CD4-positive, alpha-beta memory T cell (primary cell): ENCODE data around the gene SCN2A. TPM values are rescaled to one million over a fixed set of nuclear protein-coding genes. Genes with fewer than 3 reads are reported as not detected.
"Not testable (repeated sequence)": the region's sequence is repeated elsewhere in the genome, so short reads cannot be mapped to it uniquely, and the experiment has no call there.

ENCODE experiments used
- CTCF ChIA-PET: fragments of 350-600 bp; sonication (Branson Sonifier 250); formaldehyde crosslinking; loops from one replicate; lab custom pipeline; 2021; ENCODE audit warnings: inconsistent platforms; ENCODE audit not compliant: partially characterized antibody; lab: Charles Lee
- POLR2A ChIA-PET: fragments of 350-600 bp; sonication (Branson Sonifier 250); formaldehyde crosslinking; loops from one replicate; lab custom pipeline; 2021; ENCODE audit not compliant: partially characterized antibody; lab: Charles Lee
- DNase-seq, 5 donors: peaks; one replicate each; pipeline versions ENCODE4 v3.0.0 to v3.0.0-alpha.2; 2020 to 2022; ENCODE audit warnings: mixed read lengths in 1 of 5
- H3K27ac ChIP-seq: one replicate; pipeline ENCODE4 v1.7.0; 2013; ENCODE audit warnings: low read depth, low read length
- H3K27me3 ChIP-seq: 2 replicates; pipeline ENCODE4 v1.7.0; 2013; ENCODE audit warnings: mild to moderate bottlenecking, low read length, moderate library complexity; ENCODE audit not compliant: insufficient read depth
- H3K36me3 ChIP-seq: 2 replicates; pipeline ENCODE4 v1.7.0; 2013; ENCODE audit warnings: mild to moderate bottlenecking, low read length, moderate library complexity; ENCODE audit not compliant: insufficient read depth
- H3K4me1 ChIP-seq: 2 replicates; pipeline ENCODE4 v1.7.0; 2013; ENCODE audit warnings: mild to moderate bottlenecking, low read length, moderate library complexity; ENCODE audit not compliant: insufficient read depth
- H3K4me3 ChIP-seq, 2 donors: one replicate each; pipeline ENCODE4 v1.7.0; 2013; ENCODE audit warnings: low read length in 2 of 2, mild to moderate bottlenecking in 1 of 2
- H3K9me3 ChIP-seq, 2 donors: one replicate each; pipeline ENCODE4 v1.7.0; 2013; ENCODE audit warnings: low read length in 2 of 2, control low read depth in 1 of 2; ENCODE audit not compliant: control insufficient read depth in 1 of 2
- H3K27ac Mint-ChIP-seq, 7 donors: one replicate each; pipeline ENCODE4 v1.8.0; 2020 to 2021; ENCODE audit warnings: mixed read lengths in 7 of 7, mild to moderate bottlenecking in 6 of 7, inconsistent platforms in 3 of 7, moderate library complexity in 3 of 7
- H3K27me3 Mint-ChIP-seq, 2 donors: one replicate each; pipeline ENCODE4 v1.8.0; 2020 to 2021; ENCODE audit warnings: mixed read lengths in 2 of 2
- H3K36me3 Mint-ChIP-seq, 2 donors: one replicate each; pipeline ENCODE4 v1.8.0; 2020 to 2021; ENCODE audit warnings: mixed read lengths in 2 of 2, inconsistent platforms in 1 of 2, mild to moderate bottlenecking in 1 of 2
- H3K4me1 Mint-ChIP-seq, 4 donors: one replicate each; pipeline ENCODE4 v1.8.0; 2020 to 2021; ENCODE audit warnings: mixed read lengths in 4 of 4, mild to moderate bottlenecking in 1 of 4
- H3K4me3 Mint-ChIP-seq, 8 donors: one replicate each; pipeline ENCODE4 v1.8.0; 2020 to 2021; ENCODE audit warnings: mixed read lengths in 8 of 8, mild to moderate bottlenecking in 7 of 8, moderate library complexity in 6 of 8, inconsistent platforms in 3 of 8
- H3K9me3 Mint-ChIP-seq, 8 donors: one replicate each; pipeline ENCODE4 v1.8.0; 2020 to 2021; ENCODE audit warnings: mixed read lengths in 8 of 8, mild to moderate bottlenecking in 5 of 8, inconsistent platforms in 3 of 8, moderate library complexity in 1 of 8
- intact Hi-C: fragments of 100-400 bp; cut with micrococcal nuclease; formaldehyde crosslinking; loops from one replicate; pipeline ENCODE4 v1.15.1; 2023
- polyA plus RNA-seq, 2 donors: library from polyadenylated mRNA; unstranded; fragments of 300-500 nt; fragmentation: Illumina TruSeq; gene quantifications; one replicate each; pipeline ENCODE4 v1.2.3, GENCODE V29; 2021
- total RNA-seq, 2 experiments: library from RNA; stranded (reverse); gene quantifications; one replicate each; pipeline ENCODE4 v1.2.3, GENCODE V29; 2021

Gene SCN2A
- total and polyA plus RNA-seq, 4 experiments from 2014 or later = not detected

DNA sequence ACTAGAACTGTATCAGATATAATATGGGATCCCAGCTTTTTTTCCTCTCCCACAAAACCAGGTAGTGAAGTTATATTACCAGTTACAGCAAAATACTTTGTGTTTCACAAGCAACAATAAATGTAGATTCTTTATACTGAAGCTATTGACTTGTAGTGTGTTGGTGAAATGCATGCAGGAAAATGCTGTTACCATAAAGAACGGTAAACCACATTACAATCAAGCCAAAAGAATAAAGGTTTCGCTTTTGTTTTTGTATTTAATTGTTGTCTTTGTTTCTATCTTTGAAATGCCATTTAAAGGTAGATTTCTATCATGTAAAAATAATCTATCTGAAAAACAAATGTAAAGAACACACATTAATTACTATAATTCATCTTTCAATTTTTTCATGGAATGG is 152.6 kb downstream of the SCN2A start:
- Histone ChIP-seq H3K27ac (no peak overlapping the region), H3K4me1 (no peaks in the 10 kb centered on the region), H3K36me3 (no peaks in the 10 kb centered on the region), H3K27me3 (no peaks in the 10 kb centered on the region), H3K4me3 (no peak overlapping the region), H3K9me3 (no peaks in the 10 kb centered on the region)
- H3K9me3 Mint-ChIP-seq = no peaks in the 10 kb centered on the region
- intact Hi-C loops = no loop called here
- peaks cover 0 to 4% (median under 1%) of the 10 kb centered on the region in 4 donors for H3K4me1 Mint-ChIP-seq
- CTCF ChIA-PET = interaction anchor here (2.8 kb wide), 1 partner anchor 10 kb away, joined by 14 read pairs; no protein-coding TSS in a partner anchor
- DNase-seq = no peak
- POLR2A ChIA-PET = no interaction called here
- no peak overlapping the region for H3K27ac Mint-ChIP-seq
- H3K4me3 Mint-ChIP-seq = peak overlapping the region in 1 of 8 donors; percentile 9
- H3K36me3 Mint-ChIP-seq = no peaks in the 10 kb centered on the region
- H3K27me3 Mint-ChIP-seq = peaks cover 3 to 4% of the 10 kb centered on the region in 2 donors

DNA sequence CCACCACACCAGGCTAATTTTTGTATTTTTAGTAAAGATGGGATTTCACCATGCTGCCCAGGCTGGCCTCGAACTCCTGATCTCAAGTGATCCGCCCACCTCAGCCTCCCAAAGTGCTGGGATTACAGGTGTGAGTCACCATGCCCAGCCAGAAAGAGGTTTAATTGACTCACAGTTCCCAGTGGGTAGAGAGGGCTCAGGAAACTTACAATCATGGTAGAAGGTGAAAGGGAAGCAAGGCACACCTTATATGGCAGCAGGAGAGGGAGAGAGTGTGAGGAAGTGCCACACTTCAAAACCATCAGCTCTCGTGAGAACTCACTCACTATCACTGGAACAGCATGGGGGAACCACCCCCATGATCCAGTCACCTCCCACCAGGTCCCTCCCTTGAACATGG is 159.4 kb downstream of the SCN2A start:
- H3K9me3 Mint-ChIP-seq, intact Hi-C loops, POLR2A ChIA-PET, H3K4me1 ChIP-seq, H3K27me3 ChIP-seq, H3K9me3 ChIP-seq, H3K4me3 ChIP-seq, H3K4me3 Mint-ChIP-seq, H3K27ac ChIP-seq, H3K27me3 Mint-ChIP-seq, H3K36me3 Mint-ChIP-seq, H3K27ac Mint-ChIP-seq, H3K36me3 ChIP-seq, CTCF ChIA-PET, H3K4me1 Mint-ChIP-seq, DNase-seq: not testable (repeated sequence)

DNA sequence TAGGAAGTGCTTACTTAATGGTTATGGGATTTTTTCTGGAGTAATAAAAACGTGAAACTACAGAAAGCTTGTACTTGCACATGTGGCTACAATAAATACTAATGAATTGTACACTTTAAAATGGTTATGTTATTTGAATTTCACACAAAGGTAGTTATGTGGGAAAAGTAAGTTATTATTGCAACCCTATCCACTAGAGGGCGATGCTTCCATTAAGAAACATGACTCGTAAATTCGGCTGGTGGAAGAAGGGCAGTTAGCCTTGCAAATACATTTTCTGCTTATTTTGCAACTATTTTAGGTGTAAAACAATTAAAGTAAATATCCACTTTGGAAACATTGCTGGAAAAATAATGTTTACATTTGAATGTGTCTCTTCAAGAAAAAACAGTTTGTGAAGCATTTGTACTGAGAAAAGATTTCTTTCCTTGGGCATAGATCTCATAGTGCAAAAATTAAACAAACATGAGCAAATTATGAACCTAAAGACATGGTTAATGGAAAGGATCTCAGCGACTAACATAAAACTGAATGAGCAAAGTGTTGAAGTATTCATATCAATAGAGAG is 162.2 kb downstream of the SCN2A start:
- H3K4me1 ChIP-seq = no peaks in the 10 kb centered on the region
- ChIA-PET POLR2A (no interaction called here), CTCF (interaction anchor here (0.8 to 4.0 kb wide), 4 partner anchors 10 to 728 kb away, joined by 3 to 48 read pairs (median 10); no protein-coding TSS in a partner anchor)
- no peaks in the 10 kb centered on the region for H3K27me3 ChIP-seq
- intact Hi-C loops = loop anchor here (1.0 kb wide), 1 partner anchor 727 kb away; the partner anchor contains the start of gene SCN1A
- no peak overlapping the region for H3K4me3 ChIP-seq
- Mint-ChIP-seq H3K4me3 (no peak overlapping the region), H3K9me3 (no peaks in the 10 kb centered on the region), H3K27me3 (peaks cover 0 to 12% of the 10 kb centered on the region in 2 donors), H3K36me3 (no peaks in the 10 kb centered on the region), H3K27ac (no peak overlapping the region), H3K4me1 (no peaks in the 10 kb centered on the region)
- H3K27ac ChIP-seq = no peak overlapping the region
- H3K36me3 ChIP-seq = no peaks in the 10 kb centered on the region
- H3K9me3 ChIP-seq = no peaks in the 10 kb centered on the region
- DNase-seq = peak in 4 of 5 donors; percentile 16 to 30 (median 28)

DNA sequence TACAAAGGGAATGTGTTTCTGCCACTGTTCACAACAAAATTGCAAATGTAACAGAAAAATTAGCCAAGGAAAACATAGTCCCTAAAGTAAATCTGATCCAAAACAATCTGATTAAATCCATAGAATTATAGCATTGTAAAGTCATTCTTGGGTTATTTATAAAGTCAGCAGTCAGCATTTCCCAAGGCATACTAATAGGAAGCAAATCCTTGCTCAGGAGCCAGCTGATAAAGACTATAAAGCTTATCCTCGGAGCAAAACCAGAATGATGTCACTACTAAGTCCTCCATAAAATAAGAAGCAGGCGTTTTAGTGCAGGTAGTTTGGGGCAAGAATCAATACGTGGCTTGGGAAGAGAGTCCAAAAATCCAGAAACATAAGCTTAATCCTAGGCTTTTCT is 162.9 kb downstream of the SCN2A start:
- H3K4me3 Mint-ChIP-seq = no peak overlapping the region
- Histone ChIP-seq H3K27me3 (no peaks in the 10 kb centered on the region), H3K27ac (no peak overlapping the region), H3K36me3 (no peaks in the 10 kb centered on the region), H3K9me3 (no peaks in the 10 kb centered on the region), H3K4me3 (no peak overlapping the region), H3K4me1 (no peaks in the 10 kb centered on the region)
- ChIA-PET POLR2A (no interaction called here), CTCF (interaction anchor here (0.8 to 4.0 kb wide), 5 partner anchors 9 to 727 kb away, joined by 3 to 48 read pairs (median 6); no protein-coding TSS in a partner anchor)
- intact Hi-C loops = no loop called here
- H3K27me3 Mint-ChIP-seq = peaks cover 0 to 12% of the 10 kb centered on the region in 2 donors
- H3K27ac Mint-ChIP-seq = no peak overlapping the region
- H3K36me3 Mint-ChIP-seq = no peaks in the 10 kb centered on the region
- H3K4me1 Mint-ChIP-seq = no peaks in the 10 kb centered on the region
- H3K9me3 Mint-ChIP-seq = no peaks in the 10 kb centered on the region
- DNase-seq = no peak

DNA sequence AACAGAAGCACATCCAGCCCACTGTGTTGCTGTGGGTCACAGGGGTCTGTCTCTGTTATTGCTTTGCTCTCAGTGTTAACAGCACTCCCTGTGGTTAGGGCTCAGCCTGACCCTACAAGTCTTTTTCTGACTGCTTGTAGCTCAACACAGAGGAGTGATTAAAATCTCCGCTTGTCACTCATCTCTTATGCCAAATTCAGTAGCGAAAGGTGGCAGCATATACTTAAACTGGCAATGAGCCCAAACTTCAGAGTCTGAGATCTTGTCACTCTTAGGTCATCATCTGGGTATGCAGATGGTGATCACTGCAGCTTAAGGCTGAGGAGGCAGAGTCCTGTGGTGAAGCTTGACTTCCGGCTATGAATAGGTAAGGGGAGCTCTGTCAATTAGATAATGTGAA is 167.0 kb downstream of the SCN2A start:
- Mint-ChIP-seq H3K36me3 (no peaks in the 10 kb centered on the region), H3K4me1 (no peaks in the 10 kb centered on the region), H3K4me3 (no peak overlapping the region), H3K27ac (no peak overlapping the region), H3K27me3 (peaks cover 0 to 10% of the 10 kb centered on the region in 2 donors), H3K9me3 (no peaks in the 10 kb centered on the region)
- Histone ChIP-seq H3K4me3 (no peak overlapping the region), H3K36me3 (no peaks in the 10 kb centered on the region), H3K27me3 (no peaks in the 10 kb centered on the region), H3K4me1 (no peaks in the 10 kb centered on the region), H3K9me3 (no peaks in the 10 kb centered on the region), H3K27ac (no peak overlapping the region)
- intact Hi-C loops = no loop called here
- no peak for DNase-seq
- CTCF ChIA-PET = no interaction called here
- POLR2A ChIA-PET = no interaction called here

DNA sequence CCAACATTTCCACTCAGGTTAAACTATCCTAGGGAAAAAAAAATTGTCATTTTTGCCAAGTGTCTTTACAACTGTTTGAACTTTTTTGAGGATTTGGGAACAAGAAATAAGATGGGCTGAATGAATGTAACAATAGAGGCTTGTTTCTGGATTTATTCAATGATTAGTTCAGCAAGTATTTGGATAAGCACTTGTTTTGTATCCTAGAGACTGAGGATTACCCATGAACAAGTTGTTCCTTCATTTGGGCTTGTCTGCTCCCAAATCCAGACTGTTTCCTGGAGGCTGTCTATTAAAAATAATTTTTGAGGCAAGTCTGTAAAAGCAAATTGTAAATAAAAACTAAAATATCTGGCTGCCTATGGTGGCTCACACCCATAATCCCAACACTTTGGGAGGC is 168.3 kb downstream of the SCN2A start:
- no peak for DNase-seq
- no peaks in the 10 kb centered on the region for H3K36me3 ChIP-seq
- Mint-ChIP-seq H3K27me3 (peaks cover 0 to 10% of the 10 kb centered on the region in 2 donors), H3K4me1 (no peaks in the 10 kb centered on the region), H3K9me3 (no peaks in the 10 kb centered on the region), H3K36me3 (no peaks in the 10 kb centered on the region), H3K27ac (no peak overlapping the region), H3K4me3 (no peak overlapping the region)
- H3K27me3 ChIP-seq = no peaks in the 10 kb centered on the region
- no peaks in the 10 kb centered on the region for H3K9me3 ChIP-seq
- no peak overlapping the region for H3K27ac ChIP-seq
- ChIA-PET POLR2A (no interaction called here), CTCF (no interaction called here)
- no peaks in the 10 kb centered on the region for H3K4me1 ChIP-seq
- H3K4me3 ChIP-seq = no peak overlapping the region
- intact Hi-C loops = no loop called here

DNA sequence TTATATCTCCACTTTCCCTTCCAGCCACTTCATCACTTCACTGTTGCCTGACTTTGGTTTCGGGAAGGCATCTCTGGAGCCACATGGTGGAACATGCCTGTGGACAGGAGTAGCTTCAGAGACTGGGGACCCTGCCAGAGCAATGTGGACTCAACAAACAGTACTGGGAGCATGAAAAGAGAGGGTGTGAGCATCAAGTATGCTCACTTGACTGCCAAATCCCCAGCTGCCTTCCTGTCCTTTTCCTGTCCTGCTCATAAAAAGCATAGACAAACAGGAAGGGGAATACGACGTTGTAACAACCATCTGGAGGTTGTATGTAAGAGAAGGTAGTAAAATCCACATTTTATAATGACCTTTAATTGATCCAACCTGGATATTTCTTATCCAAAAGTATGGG is 169.0 kb downstream of the SCN2A start:
- intact Hi-C loops = no loop called here
- no peaks in the 10 kb centered on the region for H3K4me1 Mint-ChIP-seq
- CTCF ChIA-PET = no interaction called here

More for the DNA sequence above, 169.0 kb downstream of the SCN2A start:
- no peaks in the 10 kb centered on the region for H3K27me3 ChIP-seq
- Mint-ChIP-seq H3K27me3 (peaks cover 0 to 12% of the 10 kb centered on the region in 2 donors), H3K4me3 (no peak overlapping the region), H3K27ac (no peak overlapping the region), H3K9me3 (no peaks in the 10 kb centered on the region), H3K36me3 (no peaks in the 10 kb centered on the region)
- H3K4me3 ChIP-seq = no peak overlapping the region
- H3K36me3 ChIP-seq = no peaks in the 10 kb centered on the region
- POLR2A ChIA-PET = no interaction called here
- no peaks in the 10 kb centered on the region for H3K9me3 ChIP-seq
- H3K4me1 ChIP-seq = no peaks in the 10 kb centered on the region
- no peak overlapping the region for H3K27ac ChIP-seq
- DNase-seq = no peak
